Measurements from ENCODE around the gene PPP4R1.

PPP4R1 gene

DNA sequence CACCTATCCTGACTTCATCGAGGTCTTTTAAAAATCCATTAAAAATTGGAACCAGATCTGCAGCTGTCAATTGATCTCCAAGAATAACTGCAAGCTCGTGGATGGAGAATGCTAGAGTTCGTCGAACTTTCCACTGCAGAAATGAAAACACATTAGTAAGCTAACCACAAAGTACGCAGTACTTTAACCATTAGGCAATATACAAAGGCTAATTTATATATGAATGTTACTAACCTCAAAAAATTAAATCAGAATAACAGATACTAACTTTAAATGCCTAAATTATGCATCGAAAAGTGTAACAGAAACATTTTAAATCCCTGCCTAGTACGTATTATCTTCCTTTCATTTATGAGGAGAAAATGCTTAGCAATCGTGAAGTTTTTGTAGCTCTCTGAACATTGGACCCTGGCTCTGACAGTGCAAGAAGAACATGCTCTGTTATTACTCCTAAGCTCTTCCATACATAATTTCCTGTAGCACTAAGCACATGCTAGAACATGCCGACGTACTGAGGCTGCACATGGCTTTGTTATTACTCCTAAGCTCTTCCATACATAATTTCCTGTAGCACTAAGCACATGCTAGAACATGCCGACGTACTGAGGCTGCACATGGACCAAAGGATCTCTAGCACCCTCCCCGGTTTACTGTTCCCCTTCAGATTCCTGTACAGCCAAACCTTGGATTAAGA is 57.0 kb downstream of the PPP4R1 start:
- CTCF ChIA-PET = interaction anchor here (1.3 kb wide), 1 partner anchor 215 kb away, joined by 3 read pairs; no protein-coding TSS in a partner anchor
- DNase-seq (ENCODE audit: low read depth, low spot score) = no peak
- no peak overlapping the region for H3K4me3 ChIP-seq (ENCODE audit: low read depth, low read length)
- TF ChIP-seq, protein P1, sequence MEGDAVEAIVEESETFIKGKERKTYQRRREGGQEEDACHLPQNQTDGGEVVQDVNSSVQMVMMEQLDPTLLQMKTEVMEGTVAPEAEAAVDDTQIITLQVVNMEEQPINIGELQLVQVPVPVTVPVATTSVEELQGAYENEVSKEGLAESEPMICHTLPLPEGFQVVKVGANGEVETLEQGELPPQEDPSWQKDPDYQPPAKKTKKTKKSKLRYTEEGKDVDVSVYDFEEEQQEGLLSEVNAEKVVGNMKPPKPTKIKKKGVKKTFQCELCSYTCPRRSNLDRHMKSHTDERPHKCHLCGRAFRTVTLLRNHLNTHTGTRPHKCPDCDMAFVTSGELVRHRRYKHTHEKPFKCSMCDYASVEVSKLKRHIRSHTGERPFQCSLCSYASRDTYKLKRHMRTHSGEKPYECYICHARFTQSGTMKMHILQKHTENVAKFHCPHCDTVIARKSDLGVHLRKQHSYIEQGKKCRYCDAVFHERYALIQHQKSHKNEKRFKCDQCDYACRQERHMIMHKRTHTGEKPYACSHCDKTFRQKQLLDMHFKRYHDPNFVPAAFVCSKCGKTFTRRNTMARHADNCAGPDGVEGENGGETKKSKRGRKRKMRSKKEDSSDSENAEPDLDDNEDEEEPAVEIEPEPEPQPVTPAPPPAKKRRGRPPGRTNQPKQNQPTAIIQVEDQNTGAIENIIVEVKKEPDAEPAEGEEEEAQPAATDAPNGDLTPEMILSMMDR (IDR thresholded peaks at IDR 0.05; ENCODE audit: insufficient read depth, low read length, missing control alignments) = no peak
- POLR2A ChIA-PET = no interaction called here

DNA sequence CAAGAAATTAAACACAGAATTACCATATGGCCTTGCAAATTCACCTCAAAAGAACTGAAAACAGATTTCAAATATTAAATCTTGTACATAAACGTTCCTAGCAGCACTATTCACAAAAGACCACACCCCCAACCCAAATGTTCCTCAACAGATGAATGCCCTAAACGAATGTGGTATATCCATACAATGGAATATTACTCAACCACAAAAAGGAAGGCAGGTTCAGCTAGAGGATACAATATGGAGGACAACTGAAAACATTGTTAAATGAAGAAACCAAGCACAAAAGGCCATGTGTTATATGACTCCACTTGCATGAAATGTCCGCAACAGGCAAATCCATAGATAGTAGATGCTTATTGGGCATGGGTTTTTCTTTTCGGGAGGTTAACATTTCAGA is 61.7 kb downstream of the PPP4R1 start:
- no peak overlapping the region for H3K4me3 ChIP-seq (ENCODE audit: low read depth, low read length)
- CTCF ChIA-PET = interaction anchor here (1.2 to 1.7 kb wide), 3 partner anchors 9 to 23 kb away, joined by 3 to 5 read pairs (median 3); no protein-coding TSS in a partner anchor
- TF ChIP-seq, protein P1 (IDR thresholded peaks at IDR 0.05; ENCODE audit: insufficient read depth, low read length, missing control alignments) = no peak
- POLR2A ChIA-PET = no interaction called here
- DNase-seq (ENCODE audit: low read depth, low spot score) = no peak

DNA sequence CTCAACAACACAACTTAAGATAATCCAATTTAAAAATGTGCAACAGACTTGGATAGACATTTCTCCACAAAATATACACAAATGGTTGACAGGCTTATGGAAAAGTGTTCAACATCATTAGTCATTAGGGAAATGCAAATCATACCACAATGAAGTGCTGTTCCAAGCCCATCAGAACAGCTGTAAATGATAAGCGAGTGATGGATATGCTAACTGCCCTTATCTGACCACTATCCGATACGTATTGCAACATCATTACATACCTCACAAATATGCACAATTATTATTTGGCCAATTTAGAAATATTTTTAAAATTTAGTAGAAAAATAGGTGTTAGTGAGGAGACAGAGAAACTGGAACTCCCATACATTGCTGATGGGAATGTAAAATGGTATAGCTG is 62.2 kb downstream of the PPP4R1 start:
- CTCF ChIA-PET = interaction anchor here (1.2 to 1.7 kb wide), 4 partner anchors 8 to 23 kb away, joined by 3 to 5 read pairs (median 4); no protein-coding TSS in a partner anchor
- no peak overlapping the region for H3K4me3 ChIP-seq (ENCODE audit: low read depth, low read length)
- DNase-seq (ENCODE audit: low read depth, low spot score) = no peak
- TF ChIP-seq, protein P1 (IDR thresholded peaks at IDR 0.05; ENCODE audit: insufficient read depth, low read length, missing control alignments) = no peak
- POLR2A ChIA-PET = no interaction called here

DNA sequence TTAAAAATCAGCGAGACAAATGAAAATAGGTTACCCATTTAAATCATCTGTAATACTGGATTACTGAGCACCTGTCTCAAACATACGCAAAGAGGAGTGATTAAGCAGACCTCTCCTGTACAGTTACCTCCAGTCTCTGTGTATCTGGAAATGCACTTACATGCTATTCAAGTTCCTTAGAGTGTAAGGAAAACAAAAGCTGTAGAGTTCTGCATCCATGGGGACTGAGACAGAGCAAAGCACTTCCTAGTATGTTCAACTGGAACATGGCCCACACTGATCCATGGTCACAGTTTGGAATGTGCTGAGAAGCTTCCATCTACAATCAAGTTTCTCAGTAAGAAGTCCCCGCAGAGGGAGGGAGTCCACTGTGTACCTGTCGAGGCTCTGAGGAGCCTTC is 63.9 kb downstream of the PPP4R1 start:
- POLR2A ChIA-PET = no interaction called here
- CTCF ChIA-PET = interaction anchor here (1.2 to 1.7 kb wide), 2 partner anchors 14 to 34 kb away, joined by 5 to 6 read pairs; no protein-coding TSS in a partner anchor
- no peak for DNase-seq (ENCODE audit: low read depth, low spot score)

DNA sequence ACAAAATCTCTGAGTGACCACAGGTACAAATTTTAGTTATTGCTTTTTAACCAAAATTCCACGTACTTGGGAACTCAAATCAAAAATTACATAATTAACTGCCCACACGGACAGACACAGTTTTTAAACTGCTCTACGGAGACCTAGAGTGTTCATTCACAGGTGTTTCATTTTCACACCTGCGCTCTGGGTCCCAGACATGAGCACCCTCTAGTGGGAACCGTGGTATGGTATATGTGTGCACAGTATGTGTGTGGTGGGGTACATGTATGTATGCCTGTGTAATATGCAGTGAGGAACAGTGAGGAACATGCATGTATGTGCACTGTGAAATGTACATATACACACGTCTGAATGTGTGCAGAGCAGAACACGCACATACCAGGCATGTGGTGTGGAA is 65.0 kb downstream of the PPP4R1 start:
- POLR2A ChIA-PET = no interaction called here
- H3K4me3 ChIP-seq (ENCODE audit: low read depth, low read length) = no peak overlapping the region
- CTCF ChIA-PET = no interaction called here
- TF ChIP-seq, protein P1 (IDR thresholded peaks at IDR 0.05; ENCODE audit: insufficient read depth, low read length, missing control alignments) = no peak
- no peak for DNase-seq (ENCODE audit: low read depth, low spot score)

More for the DNA sequence above, 63.9 kb downstream of the PPP4R1 start:
- H3K4me3 ChIP-seq (ENCODE audit: low read depth, low read length) = no peak overlapping the region
- TF ChIP-seq, protein P1 (IDR thresholded peaks at IDR 0.05; ENCODE audit: insufficient read depth, low read length, missing control alignments) = no peak

DNA sequence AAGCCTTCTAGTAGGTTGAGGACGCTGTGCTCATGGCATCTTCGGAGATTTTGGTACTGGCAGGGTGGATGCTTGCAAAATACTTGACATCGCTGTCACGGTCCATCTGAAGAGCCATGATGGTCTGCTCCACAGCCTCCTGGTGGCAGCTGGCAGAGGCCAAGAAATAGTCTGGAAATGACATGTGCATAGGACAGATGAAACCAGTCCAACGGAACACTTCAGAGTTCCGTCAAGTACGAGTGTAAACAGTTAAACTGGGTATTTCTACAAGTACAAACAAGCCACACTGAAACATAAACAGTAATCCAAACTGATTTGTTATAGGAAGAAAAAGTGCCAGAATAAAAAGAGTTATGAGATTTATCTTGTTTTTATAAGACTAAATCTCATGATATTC is 66.6 kb downstream of the PPP4R1 start:
- TF ChIP-seq, protein P1 (IDR thresholded peaks at IDR 0.05; ENCODE audit: insufficient read depth, low read length, missing control alignments) = no peak
- ChIA-PET POLR2A (no interaction called here), CTCF (no interaction called here)
- H3K4me3 ChIP-seq (ENCODE audit: low read depth, low read length) = no peak overlapping the region
- no peak for DNase-seq (ENCODE audit: low read depth, low spot score)

Data from AG04449 (cell line).